Panc1 (cell line): ENCODE measurements around the gene CTDSPL2. TPM values are rescaled to one million over a fixed set of nuclear protein-coding genes. Genes with fewer than 3 reads are reported as not detected.

Experiments
- ATAC-seq: fragments of 200-7000 bp; cut with Tn5 transposase; 2 replicates; pipeline ENCODE4 v1.9.1; 2020; ENCODE audit warnings: mild to moderate bottlenecking, moderate library complexity
- BruUV-seq: library from RNA; stranded (reverse); fragments of 400-500 nt; replicated peaks from 2 replicates; lab custom pipeline; 2021; lab: Mats Ljungman, UMichigan
- CTCF ChIA-PET: fragments of 300-600 bp; sonication (Branson Sonifier 250); formaldehyde crosslinking; loops from one replicate; lab custom pipeline; 2022; ENCODE audit warnings: antibody characterized with exemption; lab: Charles Lee
- POLR2A ChIA-PET: fragments of 300-600 bp; sonication (Branson Sonifier 250); formaldehyde crosslinking; loops from one replicate; lab custom pipeline; 2022; ENCODE audit warnings: antibody characterized with exemption; lab: Charles Lee
- DNase-seq: peaks from one replicate; pipeline ENCODE4 v3.0.0-alpha.2; 2010; ENCODE audit warnings: low read depth, low spot score
- H3K27ac ChIP-seq: 2 replicates; pipeline ENCODE4 v1.5.1; 2011; ENCODE audit warnings: mild to moderate bottlenecking, low read length, inconsistent platforms
- H3K27me3 ChIP-seq: fragments of 200-500 bp; sonication (Bioruptor generic); 2 replicates; pipeline ENCODE4 v1.6.0; 2014; ENCODE audit warnings: low read length, inconsistent platforms; ENCODE audit not compliant: control insufficient read depth, insufficient read depth
- H3K36me3 ChIP-seq: fragments of 200-500 bp; sonication (Bioruptor generic); 2 replicates; pipeline ENCODE4 v1.5.1; 2014; ENCODE audit warnings: inconsistent platforms, mild to moderate bottlenecking, low read length, moderate library complexity; ENCODE audit not compliant: control insufficient read depth, insufficient read depth
- H3K4me1 ChIP-seq: 2 replicates; pipeline ENCODE4 v1.5.1; 2011; ENCODE audit warnings: inconsistent platforms, mild to moderate bottlenecking, low read length, moderate library complexity; ENCODE audit not compliant: control insufficient read depth, insufficient read depth
- H3K4me3 ChIP-seq, 2 experiments: 2 replicates each; pipeline ENCODE4 v1.5.1; 2011 to 2012; ENCODE audit warnings: low read depth in 2 of 2, low read length in 2 of 2, mild to moderate bottlenecking in 2 of 2, inconsistent platforms in 1 of 2, moderate library complexity in 1 of 2
- H3K9me3 ChIP-seq: fragments of 200-500 bp; sonication (Bioruptor generic); 2 replicates; pipeline ENCODE4 v1.5.1; 2014; ENCODE audit warnings: low read depth, mild to moderate bottlenecking, inconsistent platforms, low read length, moderate library complexity; ENCODE audit not compliant: control insufficient read depth, insufficient read depth
- POLR2AphosphoS5 ChIP-seq: IDR thresholded peaks from 2 replicates; pipeline ENCODE4 v1.6.1; 2012; ENCODE audit warnings: mild to moderate bottlenecking, low read depth, low read length, moderate library complexity
- REST ChIP-seq, 2 experiments: IDR thresholded peaks; 2 replicates each; pipeline ENCODE4 v1.6.1; 2011 to 2012; ENCODE audit warnings: low read depth in 2 of 2, control low read depth in 1 of 2, low read length in 1 of 2, mild to moderate bottlenecking in 1 of 2, moderate library complexity in 1 of 2; ENCODE audit not compliant: insufficient read depth in 1 of 2
- SIN3A ChIP-seq: IDR thresholded peaks from 2 replicates; pipeline ENCODE4 v1.6.1; 2012; ENCODE audit warnings: low read depth, mild to moderate bottlenecking, low read length, moderate library complexity, borderline replicate concordance; ENCODE audit not compliant: insufficient read depth
- TCF7L2 ChIP-seq: IDR thresholded peaks from 2 replicates; pipeline ENCODE4 v1.6.1; 2011; ENCODE audit warnings: mild to moderate bottlenecking, low read depth, low read length, inconsistent platforms
- in situ Hi-C: cut with HindIII; loops from 2 replicates; pipeline ENCODE4 v1.10.0; 2016; ENCODE audit warnings: low sequenced_read_pairs, low pct_unique_long_range_greater_than_20kb
- intact Hi-C: fragments of 100-400 bp; cut with micrococcal nuclease; formaldehyde crosslinking; loops from one replicate; pipeline ENCODE4 v1.10.0; 2022; ENCODE audit not compliant: unreplicated experiment
- total RNA-seq: library from RNA; stranded (reverse); gene quantifications from one replicate; pipeline ENCODE4 v1.2.1, GENCODE V29; 2021; ENCODE audit not compliant: unreplicated experiment
- TF ChIP-seq, protein P1 (sequence below): fragments of 450-650 bp; IDR thresholded peaks from 2 replicates; pipeline ENCODE4 v1.5.1; 2017; ENCODE audit warnings: mild to moderate bottlenecking

Gene CTDSPL2
- total RNA-seq, 1 experiment from 2014 or later = 70.6 TPM

GRCh38 chr15:44458429-44458828 lies 31.0 kb downstream of the CTDSPL2 start:
- BruUV-seq = no TSS peak
- no peak overlapping the region for H3K27ac ChIP-seq
- ChIA-PET CTCF (no interaction called here), POLR2A (no interaction called here)
- no peaks in the 10 kb centered on the region for H3K9me3 ChIP-seq
- no peaks in the 10 kb centered on the region for H3K27me3 ChIP-seq
- in situ Hi-C loops (no loop called here), intact Hi-C loops (no loop called here)
- H3K4me3 ChIP-seq = no peak overlapping the region
- DNase-seq = no peak
- H3K36me3 ChIP-seq = peaks cover 14% of the 10 kb centered on the region; the same call in 1 of the 2 replicates
- TF ChIP-seq, protein P1, sequence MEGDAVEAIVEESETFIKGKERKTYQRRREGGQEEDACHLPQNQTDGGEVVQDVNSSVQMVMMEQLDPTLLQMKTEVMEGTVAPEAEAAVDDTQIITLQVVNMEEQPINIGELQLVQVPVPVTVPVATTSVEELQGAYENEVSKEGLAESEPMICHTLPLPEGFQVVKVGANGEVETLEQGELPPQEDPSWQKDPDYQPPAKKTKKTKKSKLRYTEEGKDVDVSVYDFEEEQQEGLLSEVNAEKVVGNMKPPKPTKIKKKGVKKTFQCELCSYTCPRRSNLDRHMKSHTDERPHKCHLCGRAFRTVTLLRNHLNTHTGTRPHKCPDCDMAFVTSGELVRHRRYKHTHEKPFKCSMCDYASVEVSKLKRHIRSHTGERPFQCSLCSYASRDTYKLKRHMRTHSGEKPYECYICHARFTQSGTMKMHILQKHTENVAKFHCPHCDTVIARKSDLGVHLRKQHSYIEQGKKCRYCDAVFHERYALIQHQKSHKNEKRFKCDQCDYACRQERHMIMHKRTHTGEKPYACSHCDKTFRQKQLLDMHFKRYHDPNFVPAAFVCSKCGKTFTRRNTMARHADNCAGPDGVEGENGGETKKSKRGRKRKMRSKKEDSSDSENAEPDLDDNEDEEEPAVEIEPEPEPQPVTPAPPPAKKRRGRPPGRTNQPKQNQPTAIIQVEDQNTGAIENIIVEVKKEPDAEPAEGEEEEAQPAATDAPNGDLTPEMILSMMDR = no peak
- peak; percentile 22; the same call in 1 of the 2 replicates for TF ChIP-seq POLR2AphosphoS5
- peaks cover 16% of the 10 kb centered on the region for H3K4me1 ChIP-seq
- peak; percentile 77 for ATAC-seq

- TF ChIP-seq, protein P1 = no peak
- no peak for TF ChIP-seq SIN3A
- TF ChIP-seq TCF7L2 = no peak
- TF ChIP-seq REST (IDR thresholded peaks at IDR 0.05; ENCODE audit: insufficient read depth in 1 of 2, low read depth in 2 of 2, low read length in 1 of 2) = no peak
- TF ChIP-seq POLR2AphosphoS5 = no peak
- Histone ChIP-seq H3K27ac (peak overlapping the region; percentile 11; the same call in 1 of the 2 replicates), H3K4me3 (no peak overlapping the region), H3K9me3 (no peaks in the 10 kb centered on the region), H3K27me3 (no peaks in the 10 kb centered on the region), H3K4me1 (no peaks in the 10 kb centered on the region; the same call in 1 of the 2 replicates), H3K36me3 (no peaks in the 10 kb centered on the region)
- intact Hi-C loops = no loop called here
- DNase-seq = peak; percentile 67
- ChIA-PET CTCF (no interaction called here), POLR2A (no interaction called here)
- TSS peak; percentile 26 for BruUV-seq
- in situ Hi-C loops = no loop called here
- ATAC-seq = 0 out of 2 replicates have a peak, but pooled peaks have one; percentile 66
Measured at GRCh38 chr15:44468709-44469385, 41.4 kb downstream of the CTDSPL2 start.
